Measurements from ENCODE around the gene ALK.

- TF ChIP-seq CTCF (conservative IDR thresholded peaks at IDR 0.05) (no peak), ZFX (IDR thresholded peaks at IDR 0.05) (no peak)
These were observed 360.8 kb downstream of the ALK start for GRCh38 chr2:29560566-29560965.
